HepG2 (cell line): ENCODE results near the gene B3GNT9. TPM values are rescaled to one million over a fixed set of nuclear protein-coding genes. Genes with fewer than 3 reads are reported as not detected.

Experiments
- ETV6 ChIP-seq: sonication (generic); formaldehyde crosslinking; conservative IDR thresholded peaks from 2 replicates; pipeline ENCODE4 v1.4.0; 2020; ENCODE audit warnings: missing genetic modification reagents
- FOXJ3 ChIP-seq: sonication (generic); formaldehyde crosslinking; IDR thresholded peaks from 2 replicates; pipeline ENCODE4 v1.4.0; 2020; ENCODE audit warnings: missing genetic modification reagents, mild to moderate bottlenecking, borderline replicate concordance
- GFI1 ChIP-seq: sonication (generic); formaldehyde crosslinking; IDR thresholded peaks from 2 replicates; pipeline ENCODE4 v1.5.0; 2020; ENCODE audit warnings: missing genetic modification reagents, mild to moderate bottlenecking, borderline replicate concordance
- PLSCR1 ChIP-seq: sonication (generic); formaldehyde crosslinking; IDR thresholded peaks from 2 replicates; pipeline ENCODE4 v1.5.0; 2020; ENCODE audit warnings: missing genetic modification reagents, mild to moderate bottlenecking, borderline replicate concordance
- PRDM15 ChIP-seq: sonication (generic); formaldehyde crosslinking; IDR thresholded peaks from 2 replicates; pipeline ENCODE4 v1.4.0; 2020; ENCODE audit warnings: missing genetic modification reagents
- RFXANK ChIP-seq: IDR thresholded peaks from 2 replicates; pipeline ENCODE4 v1.6.1; 2016
- RXRA ChIP-seq: sonication (generic); formaldehyde crosslinking; IDR thresholded peaks from 2 replicates; pipeline ENCODE4 v1.5.1; 2020; ENCODE audit warnings: missing genetic modification reagents
- SALL1 ChIP-seq: sonication (generic); formaldehyde crosslinking; IDR thresholded peaks from 2 replicates; pipeline ENCODE4 v1.8.0; 2022; ENCODE audit warnings: mild to moderate bottlenecking, missing genetic modification reagents
- TCF7L2 ChIP-seq: IDR thresholded peaks from 2 replicates; pipeline ENCODE4 v1.6.1; 2011; ENCODE audit warnings: mild to moderate bottlenecking, low read depth, low read length, moderate library complexity
- ZNF441 ChIP-seq: sonication (generic); formaldehyde crosslinking; IDR thresholded peaks from 2 replicates; pipeline ENCODE4 v1.7.0; 2021; ENCODE audit warnings: missing genetic modification reagents, borderline replicate concordance
- ZNF484 ChIP-seq: sonication (generic); formaldehyde crosslinking; IDR thresholded peaks from 2 replicates; pipeline ENCODE4 v1.5.1; 2020; ENCODE audit warnings: mild to moderate bottlenecking, low read depth, missing genetic modification reagents, borderline replicate concordance
- ZNF510 ChIP-seq: sonication (generic); formaldehyde crosslinking; IDR thresholded peaks from 2 replicates; pipeline ENCODE4 v1.4.0; 2020; ENCODE audit warnings: low read depth, mild to moderate bottlenecking, missing genetic modification reagents
- ZNF749 ChIP-seq: sonication (generic); formaldehyde crosslinking; IDR thresholded peaks from 2 replicates; pipeline ENCODE4 v1.8.0; 2022; ENCODE audit warnings: mild to moderate bottlenecking, missing genetic modification reagents, moderate library complexity, borderline replicate concordance
- ZNF792 ChIP-seq: IDR thresholded peaks from 2 replicates; pipeline ENCODE4 v1.6.1; 2016
- polyA plus RNA-seq, 8 experiments: library from polyadenylated mRNA; depleted of rRNA in 3 of 8; stranded (reverse) in 7 of 8; unstranded in 1 of 8; fragments of >200 nt; fragmentation: Illumina TruSeq in 4 of 8; extraction: Trizol in 4 of 8; gene quantifications; 2 replicates each; pipeline versions ENCODE4 v1.2.1 to v1.2.3, GENCODE V29; 2011 to 2016; ENCODE audit warnings: low read depth in 4 of 8, missing spikeins in 1 of 8, mixed read lengths in 1 of 8; ENCODE audit not compliant: insufficient read depth in 1 of 8
- total RNA-seq, 5 experiments: library from RNA; depleted of rRNA; stranded (reverse); fragments of >200 nt; fragmentation: Illumina TruSeq; extraction: Trizol; gene quantifications; 2 replicates each; pipeline ENCODE4 v1.2.3, GENCODE V29; 2016; ENCODE audit warnings: low read depth in 1 of 5
- TF ChIP-seq, protein P1 (sequence below): sonication (generic); formaldehyde crosslinking; IDR thresholded peaks from 2 replicates; pipeline ENCODE4 v1.4.0; 2020; ENCODE audit warnings: missing genetic modification reagents, borderline replicate concordance
- TF ChIP-seq, protein P2 (sequence below): IDR thresholded peaks from 2 replicates; pipeline ENCODE4 v1.6.1; 2016; ENCODE audit warnings: missing compliant biosample characterization, missing genetic modification reagents, borderline replicate concordance

The B3GNT9 gene
- total and polyA plus RNA-seq, 2 of the 13 experiments (the other 11 are each of a cell fraction or from before 2014, with no cell fraction given): 1.5 to 3.1 TPM

GRCh38 chr16:67184453-67184994, 33.7 kb upstream of the B3GNT9 start (continued):
- TF ChIP-seq PLSCR1 (CRISPR knock-in tag): 0 out of 2 replicates have a peak, but pooled peaks have one; percentile 26
- TF ChIP-seq, protein P1, sequence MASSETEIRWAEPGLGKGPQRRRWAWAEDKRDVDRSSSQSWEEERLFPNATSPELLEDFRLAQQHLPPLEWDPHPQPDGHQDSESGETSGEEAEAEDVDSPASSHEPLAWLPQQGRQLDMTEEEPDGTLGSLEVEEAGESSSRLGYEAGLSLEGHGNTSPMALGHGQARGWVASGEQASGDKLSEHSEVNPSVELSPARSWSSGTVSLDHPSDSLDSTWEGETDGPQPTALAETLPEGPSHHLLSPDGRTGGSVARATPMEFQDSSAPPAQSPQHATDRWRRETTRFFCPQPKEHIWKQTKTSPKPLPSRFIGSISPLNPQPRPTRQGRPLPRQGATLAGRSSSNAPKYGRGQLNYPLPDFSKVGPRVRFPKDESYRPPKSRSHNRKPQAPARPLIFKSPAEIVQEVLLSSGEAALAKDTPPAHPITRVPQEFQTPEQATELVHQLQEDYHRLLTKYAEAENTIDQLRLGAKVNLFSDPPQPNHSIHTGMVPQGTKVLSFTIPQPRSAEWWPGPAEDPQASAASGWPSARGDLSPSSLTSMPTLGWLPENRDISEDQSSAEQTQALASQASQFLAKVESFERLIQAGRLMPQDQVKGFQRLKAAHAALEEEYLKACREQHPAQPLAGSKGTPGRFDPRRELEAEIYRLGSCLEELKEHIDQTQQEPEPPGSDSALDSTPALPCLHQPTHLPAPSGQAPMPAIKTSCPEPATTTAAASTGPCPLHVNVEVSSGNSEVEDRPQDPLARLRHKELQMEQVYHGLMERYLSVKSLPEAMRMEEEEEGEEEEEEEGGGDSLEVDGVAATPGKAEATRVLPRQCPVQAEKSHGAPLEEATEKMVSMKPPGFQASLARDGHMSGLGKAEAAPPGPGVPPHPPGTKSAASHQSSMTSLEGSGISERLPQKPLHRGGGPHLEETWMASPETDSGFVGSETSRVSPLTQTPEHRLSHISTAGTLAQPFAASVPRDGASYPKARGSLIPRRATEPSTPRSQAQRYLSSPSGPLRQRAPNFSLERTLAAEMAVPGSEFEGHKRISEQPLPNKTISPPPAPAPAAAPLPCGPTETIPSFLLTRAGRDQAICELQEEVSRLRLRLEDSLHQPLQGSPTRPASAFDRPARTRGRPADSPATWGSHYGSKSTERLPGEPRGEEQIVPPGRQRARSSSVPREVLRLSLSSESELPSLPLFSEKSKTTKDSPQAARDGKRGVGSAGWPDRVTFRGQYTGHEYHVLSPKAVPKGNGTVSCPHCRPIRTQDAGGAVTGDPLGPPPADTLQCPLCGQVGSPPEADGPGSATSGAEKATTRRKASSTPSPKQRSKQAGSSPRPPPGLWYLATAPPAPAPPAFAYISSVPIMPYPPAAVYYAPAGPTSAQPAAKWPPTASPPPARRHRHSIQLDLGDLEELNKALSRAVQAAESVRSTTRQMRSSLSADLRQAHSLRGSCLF (CRISPR knock-in tag): no peak
- no peak for TF ChIP-seq RFXANK (CRISPR knock-in tag)
- TF ChIP-seq ZNF510 (CRISPR knock-in tag): no peak
- TF ChIP-seq ZNF484 (CRISPR knock-in tag): no peak
- no peak for TF ChIP-seq PRDM15
- no peak for TF ChIP-seq ETV6 (CRISPR knock-in tag)
- no peak for TF ChIP-seq TCF7L2
- TF ChIP-seq, protein P2, sequence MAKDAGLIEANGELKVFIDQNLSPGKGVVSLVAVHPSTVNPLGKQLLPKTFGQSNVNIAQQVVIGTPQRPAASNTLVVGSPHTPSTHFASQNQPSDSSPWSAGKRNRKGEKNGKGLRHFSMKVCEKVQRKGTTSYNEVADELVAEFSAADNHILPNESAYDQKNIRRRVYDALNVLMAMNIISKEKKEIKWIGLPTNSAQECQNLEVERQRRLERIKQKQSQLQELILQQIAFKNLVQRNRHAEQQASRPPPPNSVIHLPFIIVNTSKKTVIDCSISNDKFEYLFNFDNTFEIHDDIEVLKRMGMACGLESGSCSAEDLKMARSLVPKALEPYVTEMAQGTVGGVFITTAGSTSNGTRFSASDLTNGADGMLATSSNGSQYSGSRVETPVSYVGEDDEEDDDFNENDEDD (CRISPR knock-in tag): no peak
- no peak for TF ChIP-seq ZNF441
- no peak for TF ChIP-seq ZNF749 (CRISPR knock-in tag)
- TF ChIP-seq FOXJ3 (CRISPR knock-in tag): no peak
- no peak for TF ChIP-seq ZNF792
- TF ChIP-seq RXRA: no peak
- TF ChIP-seq SALL1 (CRISPR knock-in tag): no peak
- no peak for TF ChIP-seq GFI1 (CRISPR knock-in tag)
